ENCODE results near the gene AUP1. TPM values are rescaled to one million over a fixed set of nuclear protein-coding genes. Genes with fewer than 3 reads are reported as not detected.

AUP1 gene
- total and polyA plus RNA-seq, 10 of the 15 experiments (the other 5 are each of a cell fraction or from before 2014, with no cell fraction given), result 39.1 to 215 (median 138) TPM

GRCh38 chr2:74502147-74502719, 27.3 kb downstream of the AUP1 start:
- Histone ChIP-seq H3K79me2 (ENCODE audit: control insufficient read depth, insufficient read depth, low read length) (peaks cover 12% of the 10 kb centered on the region), H3K27ac (ENCODE audit: control insufficient read depth, insufficient read depth) (no peak overlapping the region), H3K4me2 (ENCODE audit: control insufficient read depth, insufficient read depth) (peak overlapping the region; percentile 93), H3K27me3 (replicated peaks in 1 of 2; ENCODE audit: control insufficient read depth in 2 of 2, insufficient read depth in 2 of 2, low read length in 1 of 2) (peaks cover 15 to 25% of the 10 kb centered on the region in 2 experiments; a peak in 3 of 4 replicates), H3K4me3 (peak overlapping the region; percentile 73), H4K20me1 (ENCODE audit: control insufficient read depth, insufficient read depth) (no peaks in the 10 kb centered on the region), H2AFZ (ENCODE audit: control insufficient read depth, low read depth, low read length) (peak overlapping the region; percentile 85), H3K9ac (ENCODE audit: control insufficient read depth, insufficient read depth, low read length) (peak overlapping the region; percentile 55), H3K4me1 (ENCODE audit: control insufficient read depth, insufficient read depth, low read length) (peaks cover 30% of the 10 kb centered on the region), H3K36me3 (ENCODE audit: control insufficient read depth in 2 of 2, insufficient read depth in 2 of 2, low read length in 1 of 2) (peaks cover 0 to 7% of the 10 kb centered on the region in 2 experiments; a peak in 1 of 4 replicates), H3K9me3 (replicated peaks; ENCODE audit: control insufficient read depth, insufficient read depth, low read length) (no peaks in the 10 kb centered on the region)
- ChIA-PET SMC1A (ENCODE audit: uncharacterized antibody, unreplicated experiment) (interaction anchor here (1.3 to 7.0 kb wide), 2 partner anchors 13 to 84 kb away, joined by 5 to 71 read pairs; no protein-coding TSS in a partner anchor), CTCF (interaction anchor here (4.8 to 13.9 kb wide), 3 partner anchors 19 to 84 kb away, joined by 34 to 231 read pairs (median 135); partner anchors contain the start of genes AUP1, CCDC142, DQX1 and HTRA2), POLR2A (interaction anchor here (1.9 kb wide), 1 partner anchor 111 kb away, joined by 4 read pairs; no protein-coding TSS in a partner anchor), RAD21 (ENCODE audit: unreplicated experiment) (interaction anchor here (0.8 to 2.9 kb wide), 5 partner anchors 18 to 87 kb away, joined by 3 to 10 read pairs (median 8); partner anchors contain the start of genes AUP1, CCDC142, HTRA2 and TTC31)
- in situ Hi-C loops (cut with MboI), result no loop called here
- intact Hi-C loops (cut with micrococcal nuclease; ENCODE audit: unreplicated experiment), result loop anchor here (2.0 kb wide), 1 partner anchor 19 kb away; the partner anchor contains the start of genes CCDC142 and TTC31
- whole genome bisulfite sequencing (ENCODE audit: insufficient coverage, insufficient replicate concordance, low lambda C conversion rate, missing lambda C conversion rate), result 21% methylated on average over 24 of the region's 32 CpGs
- ATAC-seq, result no peak
- DNase-seq (ENCODE audit: low read depth, low spot score), result no peak
- no TSS peak for BruUV-seq (replicated peaks)
- peak; percentile 44; the same call in 1 of the 2 replicates for TF ChIP-seq NR2C1 (IDR thresholded peaks at IDR 0.05)
- no peak for TF ChIP-seq CUX1 (IDR thresholded peaks at IDR 0.05; ENCODE audit: insufficient replicate concordance, low read depth, low read length)
- TF ChIP-seq ZNF207 (IDR thresholded peaks at IDR 0.05; ENCODE audit: borderline replicate concordance), result no peak
- TF ChIP-seq KLF5 (IDR thresholded peaks at IDR 0.05; ENCODE audit: partially characterized antibody), result no peak
- peak in 1 of 2 experiments; percentile 23; a peak in 1 of 4 replicates for TF ChIP-seq BHLHE40 (IDR thresholded peaks at IDR 0.05; ENCODE audit: borderline replicate concordance in 1 of 2, low read depth in 2 of 2, low read length in 1 of 2)
- FAIRE-seq, result no peak

Measured in GM12878 (cell line).